GM19452 (cell line): ENCODE results near the gene PLA2G4E.

Source experiments
- ATAC-seq: cut with Tn5 transposase; IDR thresholded peaks from one replicate; pipeline ENCODE4 v1.9.1; 2021; ENCODE audit not compliant: unreplicated experiment

PLA2G4E gene

DNA sequence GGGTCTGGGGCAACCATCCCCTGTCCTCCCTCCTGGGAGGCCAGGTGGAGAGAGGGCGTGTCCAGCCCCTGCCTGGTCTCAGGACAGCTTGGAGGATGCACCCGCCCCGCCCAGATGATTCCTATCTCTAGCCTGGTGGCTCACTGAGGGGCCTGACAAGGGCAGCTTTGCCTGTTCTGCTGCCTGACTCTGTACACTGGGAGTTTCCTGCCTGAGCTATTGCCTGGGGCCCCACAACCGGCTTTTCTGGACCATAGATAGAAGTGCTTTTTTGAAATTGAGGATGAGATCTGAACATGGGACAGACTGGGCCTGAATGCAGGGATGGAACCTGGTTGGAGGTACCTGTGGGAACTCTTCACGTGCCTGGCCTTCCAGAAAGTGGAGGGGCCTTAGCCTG, 751 bp upstream of the PLA2G4E start:
- ATAC-seq = no peak

DNA sequence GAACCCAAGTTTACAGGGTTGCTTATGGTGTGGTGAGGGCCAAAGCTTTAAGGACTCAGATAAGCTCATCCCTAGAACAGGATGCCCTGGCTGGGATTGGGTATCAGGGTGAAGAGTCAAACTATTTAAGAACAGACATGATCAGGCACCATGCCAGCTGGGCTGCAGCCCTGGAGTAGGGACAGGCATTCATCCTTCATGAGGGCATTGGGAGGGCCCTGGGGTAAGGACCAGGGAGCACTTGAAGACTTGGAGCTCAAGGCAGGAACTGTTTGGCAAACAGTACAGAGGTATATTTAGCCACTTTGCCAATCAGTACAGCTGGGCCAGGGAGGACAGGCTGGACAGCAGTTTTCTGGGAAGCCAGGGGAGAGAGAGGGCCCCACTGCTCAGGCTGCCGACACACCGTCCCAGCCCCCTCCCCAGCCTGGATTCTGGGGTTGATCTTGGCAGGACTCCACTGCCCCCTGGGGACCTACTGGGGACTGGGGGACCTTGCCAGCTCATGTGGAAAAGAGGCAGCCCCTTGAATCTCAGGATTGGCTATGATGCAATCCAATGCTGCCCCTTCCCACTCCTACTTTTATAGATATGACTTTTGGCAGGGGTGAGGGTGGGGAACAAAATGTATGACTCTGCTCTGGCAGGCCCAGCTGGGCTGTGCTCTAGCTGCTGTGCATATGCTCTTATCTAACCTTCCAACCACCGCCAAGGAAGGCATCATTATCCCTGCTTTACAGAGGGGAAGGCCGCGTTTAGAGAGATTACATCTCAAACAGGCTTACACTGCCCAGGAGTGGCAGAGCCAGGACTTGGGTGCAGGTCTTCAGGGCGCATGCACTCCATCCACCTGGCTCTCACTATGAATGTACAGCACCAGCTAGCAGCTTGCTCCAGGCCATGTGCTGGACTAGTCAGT, 2.3 kb downstream of the PLA2G4E start:
- no peak for ATAC-seq

- ATAC-seq = no peak
Observed at GRCh38 chr15:42016971-42017370, 3.9 kb downstream of the PLA2G4E start.

DNA sequence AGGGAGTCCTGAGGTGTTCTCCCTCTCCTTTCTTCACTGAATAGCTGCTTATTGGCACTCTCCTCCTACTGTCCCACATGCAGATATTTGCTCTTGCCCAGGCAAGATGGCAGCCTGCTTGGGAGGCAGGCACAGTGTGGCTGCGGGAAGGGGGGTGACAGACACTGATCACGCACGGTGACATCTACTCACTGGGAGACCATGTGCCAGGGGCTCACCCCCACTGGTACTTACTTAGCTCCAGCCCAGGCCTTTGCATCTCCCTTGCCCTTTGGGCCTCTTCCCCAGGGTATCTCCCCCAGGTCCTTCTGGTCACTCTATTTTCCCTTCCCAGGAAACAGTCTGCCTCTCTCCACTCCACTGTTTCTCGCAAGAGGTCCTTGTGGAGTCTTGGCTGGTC, 6.4 kb downstream of the PLA2G4E start:
- no peak for ATAC-seq

DNA sequence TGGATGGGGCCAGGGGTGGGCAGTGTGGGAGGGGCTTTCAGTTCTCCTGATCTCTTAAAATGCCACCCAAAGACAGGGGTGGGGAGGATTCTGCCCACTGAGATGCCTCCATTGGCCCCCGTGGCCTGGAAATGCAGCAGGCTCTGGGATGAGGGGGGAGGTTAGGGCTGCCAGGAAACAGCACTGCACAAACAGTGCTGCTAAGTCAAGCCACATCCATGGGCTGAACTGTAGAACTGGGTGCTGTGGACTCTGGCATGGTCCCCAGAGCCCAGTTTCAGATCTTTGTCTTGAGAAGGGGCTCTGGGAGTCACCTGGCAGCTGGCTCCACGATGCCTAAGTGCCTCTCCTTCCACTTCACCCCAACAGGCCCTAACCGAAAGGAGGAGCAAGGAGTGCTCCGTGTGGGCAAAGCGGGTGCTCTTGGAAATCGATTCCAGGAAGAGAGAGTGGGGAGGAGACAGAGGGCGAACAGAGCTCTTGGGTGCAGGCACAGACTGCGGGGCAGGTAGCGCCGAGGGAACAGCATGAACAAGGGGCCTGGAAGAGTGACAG, 7.8 kb downstream of the PLA2G4E start:
- no peak for ATAC-seq

DNA sequence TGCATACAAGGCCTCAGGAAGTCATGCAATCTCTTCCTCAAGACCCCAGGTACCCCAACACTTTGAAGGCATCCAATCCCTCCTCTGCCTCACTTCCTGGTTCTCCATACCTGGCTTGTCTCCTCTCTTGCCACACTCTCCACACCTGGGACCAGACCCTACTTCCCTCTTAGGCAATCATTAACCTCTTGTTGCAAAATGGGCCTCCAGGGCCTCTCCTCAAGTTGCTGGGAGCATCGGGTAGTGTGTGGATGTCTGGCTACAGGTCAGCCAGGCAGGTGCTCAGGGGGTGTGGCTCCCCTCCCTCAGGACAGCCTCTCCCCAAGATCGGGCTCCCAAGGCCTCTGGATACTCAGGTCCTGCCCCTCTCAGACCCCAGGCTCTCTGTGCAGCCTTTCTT, 8.6 kb downstream of the PLA2G4E start:
- no peak for ATAC-seq

- no peak for ATAC-seq
Observed at GRCh38 chr15:42011074-42011473, 9.8 kb downstream of the PLA2G4E start.

GRCh38 chr15:42010434-42010833, 10.4 kb downstream of the PLA2G4E start:
- peak; percentile 64 for ATAC-seq

DNA sequence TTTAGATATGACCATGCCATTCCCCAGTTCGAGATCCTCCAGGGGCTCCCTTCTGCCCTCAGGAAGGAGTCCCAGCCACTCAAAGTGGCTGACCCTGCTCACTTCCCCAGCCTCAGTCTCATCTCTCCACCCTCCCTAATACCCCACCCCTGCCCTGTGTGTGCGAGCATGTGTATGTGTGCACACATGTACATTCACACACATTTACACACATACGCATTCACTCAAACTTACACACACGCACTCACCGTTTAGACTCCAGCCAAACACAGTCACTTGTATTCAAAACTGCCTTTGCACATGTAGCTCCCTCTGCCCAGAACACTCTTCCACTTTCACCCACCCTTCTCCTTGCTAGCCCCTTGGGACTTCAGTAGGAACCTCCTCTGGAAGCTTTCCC, 11.4 kb downstream of the PLA2G4E start:
- no peak for ATAC-seq

GRCh38 chr15:42009022-42009421, 11.8 kb downstream of the PLA2G4E start:
- ATAC-seq = no peak

- no peak for ATAC-seq
Observed at GRCh38 chr15:42007386-42007785, 13.5 kb downstream of the PLA2G4E start.

GRCh38 chr15:42002333-42002732, 18.5 kb downstream of the PLA2G4E start:
- ATAC-seq = no peak

- ATAC-seq = no peak
Observed at GRCh38 chr15:42001236-42001635, 19.6 kb downstream of the PLA2G4E start.

DNA sequence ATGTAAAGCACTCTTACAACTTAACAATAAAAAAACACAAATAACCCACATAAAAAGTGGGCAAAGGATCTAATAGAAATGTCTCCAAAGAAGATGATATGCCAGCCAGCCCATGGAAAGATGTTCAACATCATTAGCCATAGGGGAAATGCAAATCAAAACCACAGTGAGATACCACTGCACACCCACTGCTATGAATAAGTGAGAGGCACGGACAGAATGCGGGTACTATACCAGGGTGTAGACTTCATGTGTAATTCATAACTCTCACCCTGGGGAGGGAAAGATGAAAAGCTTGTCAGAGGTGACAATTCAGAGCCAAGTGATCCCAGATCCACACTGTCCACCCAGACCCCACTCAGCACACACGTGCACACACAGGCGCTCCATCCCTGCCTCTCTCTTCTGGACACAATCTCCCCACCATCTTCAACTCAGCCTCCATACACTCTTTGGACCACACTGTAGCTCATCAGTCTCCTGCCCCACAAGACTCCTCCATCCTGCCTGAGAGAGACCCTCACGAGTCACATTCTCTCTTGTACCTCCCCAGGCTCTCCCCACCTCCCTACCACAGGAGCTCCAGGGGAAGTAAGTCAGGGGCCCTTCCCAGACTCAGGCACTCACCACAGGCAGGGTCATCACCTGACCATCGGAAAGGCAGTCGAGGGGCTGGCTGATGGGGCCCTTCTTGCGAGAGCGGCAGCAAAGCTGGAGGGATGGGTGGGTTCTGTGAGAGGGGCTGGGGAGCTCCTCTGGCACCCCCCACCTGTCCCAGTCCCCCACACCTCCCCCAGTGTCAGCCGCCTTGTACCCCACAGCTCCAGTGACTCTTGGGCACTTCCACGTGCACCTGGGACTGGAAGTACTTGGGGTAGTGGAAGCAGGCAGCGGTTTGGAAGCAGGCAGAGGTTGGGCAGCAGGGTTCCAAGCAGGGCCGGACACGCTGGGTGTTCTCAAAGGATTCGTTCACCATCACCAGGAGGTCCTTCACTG, 21.3 kb downstream of the PLA2G4E start:
- no peak for ATAC-seq

- no peak for ATAC-seq
Observed at GRCh38 chr15:41997845-41998244, 23.0 kb downstream of the PLA2G4E start.

- ATAC-seq = no peak
Observed at GRCh38 chr15:41996921-41997592, 23.8 kb downstream of the PLA2G4E start.

DNA sequence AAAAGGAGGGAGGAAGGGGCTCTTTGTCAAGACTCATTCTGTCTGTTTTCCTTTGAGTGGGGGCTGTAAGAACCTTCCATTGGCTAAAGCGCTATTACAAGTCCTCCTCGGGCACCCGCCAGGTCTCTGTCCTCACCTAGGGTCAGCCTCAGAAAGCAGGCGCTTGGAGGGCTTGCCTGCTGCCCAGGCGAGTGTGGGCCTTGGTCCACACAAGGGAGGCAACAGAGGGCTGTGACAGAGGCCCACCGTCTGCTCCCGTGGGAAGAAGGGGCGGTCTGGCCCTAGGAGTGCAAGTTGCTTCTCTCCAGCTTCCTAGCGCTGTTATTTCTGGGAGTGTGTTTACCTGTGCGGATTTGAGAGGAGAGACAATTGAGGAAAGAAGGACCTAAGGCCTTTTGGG, 24.5 kb downstream of the PLA2G4E start:
- ATAC-seq = no peak

GRCh38 chr15:41995476-41995855, 25.4 kb downstream of the PLA2G4E start:
- ATAC-seq = no peak

DNA sequence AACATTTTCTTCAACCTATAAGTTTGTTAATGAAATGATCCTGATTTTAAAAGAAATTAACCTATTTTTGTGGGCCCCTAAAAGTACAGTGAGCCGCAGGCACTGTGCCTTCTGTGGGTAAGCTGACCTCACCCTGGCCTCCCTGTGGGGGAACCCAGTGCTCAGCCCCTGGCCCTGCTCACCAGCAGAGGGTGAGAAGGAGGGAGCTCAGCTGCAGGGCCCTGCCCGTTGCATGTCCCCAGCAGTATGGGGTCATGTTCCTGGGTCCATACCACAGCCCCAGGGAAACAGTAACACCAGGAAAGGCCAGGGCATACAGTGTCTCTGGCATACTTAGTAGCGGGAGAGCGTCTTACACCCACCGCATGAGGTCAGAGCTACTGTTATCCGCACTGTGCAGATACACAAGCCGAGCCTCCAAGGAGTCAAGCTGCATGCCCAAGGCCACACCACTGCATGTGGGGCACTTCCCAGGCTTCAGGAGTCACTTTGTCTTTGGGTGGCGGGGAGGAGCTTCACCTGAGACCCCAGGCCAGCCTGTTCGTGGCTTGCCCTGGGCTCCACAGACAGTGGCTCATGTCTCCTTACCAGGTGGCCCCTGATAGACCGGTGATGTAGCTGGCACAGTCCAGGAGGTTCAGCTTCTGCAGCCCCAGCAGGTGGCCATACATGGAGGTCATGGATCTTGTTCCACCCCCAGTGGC, 25.9 kb downstream of the PLA2G4E start:
- no peak for ATAC-seq

DNA sequence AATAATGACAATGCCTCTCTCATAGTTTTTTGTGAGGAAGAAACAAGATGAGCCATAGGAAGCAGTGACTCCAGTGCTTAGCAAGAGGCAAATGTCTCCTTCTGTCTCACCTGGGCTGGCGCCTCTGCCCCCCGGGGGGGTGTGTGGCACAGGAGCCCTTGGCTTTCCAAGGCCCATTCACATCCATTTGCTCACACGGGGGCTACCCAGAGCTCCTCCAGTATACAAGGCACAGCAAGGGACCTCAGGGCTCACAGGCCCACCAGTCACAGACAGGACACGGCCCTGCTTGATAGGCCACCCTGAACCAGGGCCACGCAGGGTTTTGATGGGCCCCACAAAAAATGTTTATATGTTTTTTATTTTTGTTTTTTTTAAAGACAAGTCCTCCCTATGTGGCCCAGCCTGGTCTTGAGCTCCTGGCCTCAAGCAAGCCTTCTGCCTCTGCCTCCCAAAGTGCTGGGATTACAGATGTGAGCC, 26.6 kb downstream of the PLA2G4E start:
- ATAC-seq = no peak
